Upper lobe of left lung (tissue), 6 donors: Measurements from ENCODE around the gene ZNF764. TPM values are rescaled to one million over a fixed set of nuclear protein-coding genes. Genes with fewer than 3 reads are reported as not detected.
"Not testable (repeated sequence)": the region's sequence is repeated elsewhere in the genome, so short reads cannot be mapped to it uniquely, and the experiment has no call there.

Experiments
- ATAC-seq, 2 donors: fragments of 200-7000 bp; cut with Tn5 transposase; one replicate each; pipeline ENCODE4 v1.9.1; 2022; ENCODE audit warnings: mild to moderate bottlenecking in 2 of 2, moderate library complexity in 2 of 2; ENCODE audit not compliant: low FRiP score in 2 of 2
- DNase-seq, 2 donors: peaks; one replicate each; pipeline ENCODE4 v3.0.0-alpha.2; 2019 to 2020
- H3K27ac ChIP-seq, 4 donors: fragments of 200-600 bp; sonication (generic); one replicate each; pipeline ENCODE4 v1.5.1; 2016 to 2019
- H3K27me3 ChIP-seq, 4 donors: fragments of 200-600 bp; sonication (generic); one replicate each; pipeline ENCODE4 v1.5.1; 2017 to 2019
- H3K36me3 ChIP-seq, 4 donors: fragments of 200-600 bp; sonication (generic); one replicate each; pipeline ENCODE4 v1.5.1; 2016 to 2019
- H3K4me1 ChIP-seq, 4 donors: fragments of 200-600 bp; sonication (generic); one replicate each; pipeline ENCODE4 v1.5.1; 2018 to 2019
- H3K4me3 ChIP-seq, 4 donors: fragments of 200-600 bp; sonication (generic); one replicate each; pipeline ENCODE4 v1.5.1; 2017 to 2019; ENCODE audit warnings: mild to moderate bottlenecking in 2 of 4, moderate library complexity in 1 of 4
- H3K9me3 ChIP-seq, 4 donors: fragments of 200-600 bp; sonication (generic); one replicate each; pipeline ENCODE4 v1.5.1; 2018 to 2019
- EP300 ChIP-seq, 4 donors: sonication (generic); formaldehyde crosslinking; IDR thresholded peaks; one replicate each; pipeline ENCODE4 v1.5.1; 2017; ENCODE audit warnings: antibody characterized with exemption in 4 of 4, control low read depth in 2 of 4
- POLR2A ChIP-seq, 4 donors: fragments of 450-650 bp; IDR thresholded peaks; one replicate each; pipeline ENCODE4 v1.5.1; 2016 to 2017; ENCODE audit warnings: antibody characterized with exemption in 4 of 4, mild to moderate bottlenecking in 2 of 4
- POLR2AphosphoS5 ChIP-seq, 2 donors: sonication (generic); formaldehyde crosslinking; IDR thresholded peaks; one replicate each; pipeline ENCODE4 v1.5.1; 2017; ENCODE audit warnings: antibody characterized with exemption in 2 of 2
- WGBS, 2 donors: methylation state at CpG; one replicate each; pipeline ENCODE4 v1.1.5; 2017 to 2018; 5-methylcytosine and 5-hydroxymethylcytosine counted together
- total RNA-seq, 6 donors: library from RNA; depleted of rRNA in 4 of 6; stranded (reverse); fragments of >200 nt in 4 of 6; gene quantifications; one replicate each; pipeline versions ENCODE4 v1.1.0 to v1.2.1, GENCODE V29; 2016 to 2021
- TF ChIP-seq, protein P1 (sequence below), 6 experiments: fragments of 450-650 bp in 4 of 6; fragments of 200-600 bp in 2 of 6; sonication (generic) in 2 of 6; IDR thresholded peaks; one replicate each; pipeline ENCODE4 v1.5.1; 2016 to 2019; ENCODE audit warnings: antibody characterized with exemption in 6 of 6
- donor health status: DM: no; HTN: no; CAD: no; lungs with moderate emphysema.
- donor health status: DM: no; HTN: yes; CAD: no; lungs with severe emphysema.

Gene ZNF764
- total RNA-seq, 6 donors from 2014 or later = 7.6 to 18.9 (median 10.6) TPM

DNA sequence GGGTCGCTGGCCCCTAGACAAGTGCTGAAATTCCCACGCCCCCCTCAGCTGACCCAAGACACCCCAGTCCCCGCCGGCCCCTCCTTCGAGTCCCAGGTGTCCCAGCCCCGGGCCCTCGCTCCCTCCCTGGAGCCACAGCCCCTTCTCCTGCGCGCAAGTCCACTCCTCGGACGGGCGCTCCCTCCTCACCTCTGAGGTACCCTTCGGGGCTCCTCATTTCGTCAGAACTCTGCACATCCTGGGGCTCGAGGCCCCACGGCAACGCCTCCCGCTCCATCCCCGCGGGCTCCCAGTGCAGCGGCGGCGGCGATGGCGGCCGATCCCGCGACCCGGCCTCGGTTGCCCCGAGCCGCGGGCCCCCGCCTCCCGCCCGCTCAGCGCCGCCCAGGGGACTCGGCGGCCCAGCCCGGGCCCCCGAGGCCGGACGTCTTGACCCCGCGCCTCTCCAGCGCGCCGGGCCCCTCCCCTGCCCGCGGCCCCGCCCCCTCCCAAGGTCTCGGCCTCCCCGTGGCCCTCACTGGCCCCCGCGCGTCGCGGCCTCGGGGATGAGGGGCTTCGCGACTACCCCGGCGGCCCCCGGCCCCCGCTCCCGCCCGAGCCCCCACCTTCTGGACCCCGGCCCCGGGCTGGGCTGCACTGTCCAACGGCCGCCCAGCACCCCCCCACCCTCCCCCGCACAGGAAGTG, 31.9 kb downstream of the ZNF764 start, which contains the start of gene ZNF768:
TSS of gene ZNF768 (minus strand) at position 430 of the 686 bp plus-strand sequence. CDS start at position 277, 153 bp downstream.
- peaks cover 0 to 22% (median 8%) of the 10 kb centered on the region in 4 donors for H3K36me3 ChIP-seq
- 0 to 1% methylated on average over 1 to 18 of the region's 73 CpGs for WGBS, 2 donors
- DNase-seq = peak in 1 of 2 donors; percentile 52
- no peaks in the 10 kb centered on the region for H3K9me3 ChIP-seq
- peak within 1 kb of the TSS; percentile 96 to 99 (median 98) for H3K27ac ChIP-seq
- no peaks in the 10 kb centered on the region for H3K27me3 ChIP-seq
- peak in 1 of 2 donors; percentile 67 for ATAC-seq
- peaks cover 11 to 45% (median 23%) of the 10 kb centered on the region in 4 donors for H3K4me1 ChIP-seq
- peak within 1 kb of the TSS; percentile 54 to 93 (median 84) for H3K4me3 ChIP-seq
- TF ChIP-seq, protein P1, sequence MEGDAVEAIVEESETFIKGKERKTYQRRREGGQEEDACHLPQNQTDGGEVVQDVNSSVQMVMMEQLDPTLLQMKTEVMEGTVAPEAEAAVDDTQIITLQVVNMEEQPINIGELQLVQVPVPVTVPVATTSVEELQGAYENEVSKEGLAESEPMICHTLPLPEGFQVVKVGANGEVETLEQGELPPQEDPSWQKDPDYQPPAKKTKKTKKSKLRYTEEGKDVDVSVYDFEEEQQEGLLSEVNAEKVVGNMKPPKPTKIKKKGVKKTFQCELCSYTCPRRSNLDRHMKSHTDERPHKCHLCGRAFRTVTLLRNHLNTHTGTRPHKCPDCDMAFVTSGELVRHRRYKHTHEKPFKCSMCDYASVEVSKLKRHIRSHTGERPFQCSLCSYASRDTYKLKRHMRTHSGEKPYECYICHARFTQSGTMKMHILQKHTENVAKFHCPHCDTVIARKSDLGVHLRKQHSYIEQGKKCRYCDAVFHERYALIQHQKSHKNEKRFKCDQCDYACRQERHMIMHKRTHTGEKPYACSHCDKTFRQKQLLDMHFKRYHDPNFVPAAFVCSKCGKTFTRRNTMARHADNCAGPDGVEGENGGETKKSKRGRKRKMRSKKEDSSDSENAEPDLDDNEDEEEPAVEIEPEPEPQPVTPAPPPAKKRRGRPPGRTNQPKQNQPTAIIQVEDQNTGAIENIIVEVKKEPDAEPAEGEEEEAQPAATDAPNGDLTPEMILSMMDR (IDR thresholded peaks at IDR 0.05) = no peak
- peak in 1 of 4 donors; percentile 1 for TF ChIP-seq POLR2A (IDR thresholded peaks at IDR 0.05)

DNA sequence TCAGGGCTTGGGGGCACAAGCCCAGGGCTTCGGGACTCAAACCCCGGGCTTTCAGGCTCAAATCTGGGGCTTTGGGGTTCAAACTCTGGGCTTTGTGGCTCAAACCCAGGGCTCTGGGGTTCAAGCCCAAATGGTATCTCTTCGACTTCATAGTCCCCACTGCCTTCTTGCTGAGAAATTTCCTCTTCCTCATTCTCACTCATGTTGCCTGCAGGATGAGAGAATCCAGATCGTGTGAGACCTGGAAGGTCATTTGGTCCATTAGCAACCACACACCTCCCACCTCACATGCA, 32.4 kb downstream of the ZNF764 start:
- no peaks in the 10 kb centered on the region for H3K27me3 ChIP-seq
- no peaks in the 10 kb centered on the region for H3K9me3 ChIP-seq
- H3K4me1 ChIP-seq = peaks cover 11 to 45% (median 23%) of the 10 kb centered on the region in 4 donors
- peak overlapping the region; percentile 96 to 99 (median 98) for H3K27ac ChIP-seq
- WGBS, 2 donors = 52 to 59% methylated on average over 4 of the region's 4 CpGs
- no peak for ATAC-seq
- H3K4me3 ChIP-seq = peak overlapping the region; percentile 38 to 93 (median 84)
- TF ChIP-seq, protein P1 (IDR thresholded peaks at IDR 0.05) = no peak
- TF ChIP-seq POLR2A (IDR thresholded peaks at IDR 0.05) (no peak), EP300 (IDR thresholded peaks at IDR 0.05) (no peak), POLR2AphosphoS5 (IDR thresholded peaks at IDR 0.05) (no peak)
- H3K36me3 ChIP-seq = peaks cover 0 to 17% (median 8%) of the 10 kb centered on the region in 4 donors
- no peak for DNase-seq

DNA sequence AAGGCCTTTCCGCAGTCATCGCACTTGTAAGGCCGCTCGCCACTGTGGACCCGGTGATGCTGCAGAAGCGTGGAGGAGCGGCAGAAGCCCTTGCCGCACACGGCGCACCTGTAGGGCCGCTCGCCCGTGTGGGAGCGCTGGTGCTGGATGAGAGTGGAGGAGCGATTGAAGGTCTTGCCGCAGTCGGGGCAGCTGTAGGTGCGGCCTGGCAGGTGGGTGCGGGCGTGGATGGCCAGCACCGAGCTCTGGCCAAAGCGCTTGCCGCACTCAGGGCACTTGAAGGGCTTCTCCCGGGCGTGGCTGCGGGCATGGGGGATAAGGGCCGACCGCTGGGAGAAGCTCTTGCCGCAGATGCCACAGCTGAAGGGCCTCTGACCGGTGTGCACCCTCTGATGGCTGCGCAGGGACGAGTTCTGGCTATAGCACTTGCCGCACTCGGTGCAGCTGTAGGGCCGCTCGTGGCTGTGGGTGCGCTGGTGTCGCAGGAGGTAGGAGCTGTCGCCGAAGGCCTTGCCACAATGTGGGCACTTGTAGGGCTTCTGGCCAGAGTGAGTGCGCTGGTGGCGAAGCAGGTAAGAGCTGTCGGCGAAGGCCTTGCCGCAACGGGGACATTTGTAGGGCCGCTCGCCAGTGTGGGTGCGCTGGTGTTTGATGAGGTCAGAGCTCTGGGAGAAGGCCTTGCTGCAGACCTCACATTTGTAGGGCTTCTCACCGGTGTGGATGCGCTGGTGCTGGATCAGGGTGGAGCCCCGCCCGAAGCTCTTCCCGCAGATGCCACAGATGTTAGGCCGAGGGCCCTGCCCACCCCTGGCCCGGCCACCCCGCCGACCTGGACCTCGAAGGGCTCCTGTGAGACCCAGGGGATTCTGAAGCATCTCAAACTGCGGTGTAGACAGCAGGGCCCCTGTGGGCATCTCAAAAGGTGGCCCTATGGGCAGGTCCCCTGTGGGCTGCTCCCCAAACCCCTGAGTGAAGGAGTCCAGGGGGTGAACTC, 33.3 kb downstream of the ZNF764 start:
- TF ChIP-seq, protein P1 (IDR thresholded peaks at IDR 0.05) = no peak
- TF ChIP-seq POLR2A (IDR thresholded peaks at IDR 0.05) = no peak
- no peak for TF ChIP-seq EP300 (IDR thresholded peaks at IDR 0.05)
- TF ChIP-seq POLR2AphosphoS5 (IDR thresholded peaks at IDR 0.05) = no peak
- H3K9me3 ChIP-seq = no peaks in the 10 kb centered on the region
- peaks cover 11 to 40% (median 21%) of the 10 kb centered on the region in 4 donors for H3K4me1 ChIP-seq
- WGBS, 2 donors = 92 to 97% methylated on average over 5 to 52 of the region's 60 CpGs
- ATAC-seq (no peak), DNase-seq (peak in 1 of 2 donors; percentile 84)
- peaks cover 0 to 12% (median 8%) of the 10 kb centered on the region in 4 donors for H3K36me3 ChIP-seq
- no peaks in the 10 kb centered on the region for H3K27me3 ChIP-seq
- no peak overlapping the region for H3K27ac ChIP-seq
- no peak overlapping the region for H3K4me3 ChIP-seq

DNA sequence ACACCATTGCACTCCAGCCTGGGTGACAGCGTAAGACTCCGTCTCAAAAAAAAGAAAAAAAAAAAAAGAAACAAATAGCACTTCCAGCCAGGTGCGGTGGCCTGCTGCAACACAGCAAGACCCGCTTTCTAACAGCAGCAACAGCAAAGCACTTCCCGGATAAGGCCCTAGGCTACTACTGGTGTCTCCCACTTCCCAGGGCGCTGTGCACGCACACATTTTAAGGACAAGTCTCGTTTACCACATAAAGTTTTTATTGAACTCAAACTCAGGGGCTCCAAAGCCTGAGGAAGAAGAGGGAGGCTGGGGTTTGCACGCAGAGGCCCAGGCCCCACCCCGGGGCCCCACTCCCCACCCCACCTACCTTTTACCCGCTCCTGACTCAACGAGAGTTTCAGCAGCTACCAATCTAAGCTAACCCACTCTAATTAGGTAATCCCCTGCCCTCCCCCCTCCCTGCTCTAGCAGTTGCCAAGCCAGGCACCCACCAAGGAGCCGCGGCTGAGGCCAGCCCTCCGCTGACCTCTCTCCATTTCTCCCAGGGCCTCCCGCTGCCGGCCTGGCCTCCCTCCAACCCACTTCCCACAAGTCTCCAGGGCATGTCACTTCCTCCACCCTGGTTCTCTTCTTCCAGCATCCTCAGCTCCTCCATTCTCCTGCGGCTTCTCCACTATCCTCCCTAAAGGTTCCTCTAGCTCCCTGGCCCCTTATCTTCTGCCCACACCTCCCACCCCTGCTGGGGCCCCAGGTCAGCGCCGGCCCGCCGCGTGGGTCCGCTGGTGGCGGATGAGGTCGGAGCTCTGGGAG, 34.2 kb downstream of the ZNF764 start:
- DNase-seq (no peak), ATAC-seq (no peak)
- no peak overlapping the region for H3K4me3 ChIP-seq
- H3K27ac ChIP-seq = no peak overlapping the region
- H3K27me3 ChIP-seq = no peaks in the 10 kb centered on the region
- H3K9me3 ChIP-seq = no peaks in the 10 kb centered on the region
- H3K36me3 ChIP-seq = peaks cover 0 to 16% (median 9%) of the 10 kb centered on the region in 4 donors
- peak in 1 of 4 donors; percentile 5 for TF ChIP-seq POLR2A (IDR thresholded peaks at IDR 0.05)
- TF ChIP-seq, protein P1 (IDR thresholded peaks at IDR 0.05) = no peak
- no peak for TF ChIP-seq EP300 (IDR thresholded peaks at IDR 0.05)
- TF ChIP-seq POLR2AphosphoS5 (IDR thresholded peaks at IDR 0.05) = no peak
- 80% methylated on average over 26 of the region's 26 CpGs for WGBS, 2 donors
- peaks cover 11 to 40% (median 21%) of the 10 kb centered on the region in 4 donors for H3K4me1 ChIP-seq

DNA sequence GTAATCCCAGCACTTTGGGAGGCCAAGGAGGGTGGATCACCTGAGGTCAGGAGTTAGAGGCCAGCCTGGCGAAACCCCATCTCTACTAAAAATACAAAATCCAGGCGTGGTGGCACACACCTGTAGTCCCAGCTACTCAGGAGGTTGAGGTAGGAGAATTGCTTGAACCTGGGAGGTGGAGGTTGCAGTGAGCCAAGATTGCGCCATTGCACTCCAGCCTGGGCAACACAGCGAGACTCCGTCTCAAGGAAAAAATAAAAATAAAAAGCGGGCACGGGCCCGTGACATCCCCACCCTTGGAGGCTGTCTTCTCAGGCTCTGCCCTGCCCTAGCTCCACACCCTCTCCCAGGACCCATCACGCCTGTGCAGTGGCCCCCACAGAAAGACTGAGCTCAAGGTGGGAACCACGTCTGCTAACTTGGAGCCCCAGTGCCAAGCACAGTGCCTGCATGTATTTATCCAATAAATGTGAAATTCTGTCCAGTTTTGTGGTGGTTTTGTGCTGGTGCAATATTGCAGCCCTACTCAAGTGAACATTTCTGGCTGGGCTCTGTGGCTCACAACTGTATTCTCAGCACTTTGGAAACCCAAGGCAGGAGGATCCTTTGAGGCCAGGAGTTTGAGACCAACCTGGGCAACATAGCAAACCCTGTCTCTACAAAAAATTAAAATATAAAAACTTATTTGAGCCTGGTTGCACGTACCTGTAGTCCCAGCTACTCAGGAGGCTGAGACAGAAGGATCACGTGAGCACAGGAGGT, 35.3 kb downstream of the ZNF764 start:
- not testable (repeated sequence) for H3K4me3 ChIP-seq, DNase-seq, ATAC-seq, H3K27me3 ChIP-seq, H3K27ac ChIP-seq, H3K9me3 ChIP-seq
- Histone ChIP-seq H3K36me3 (peaks cover 0 to 26% (median 11%) of the 10 kb centered on the region in 4 donors), H3K4me1 (peaks cover 8 to 29% (median 13%) of the 10 kb centered on the region in 4 donors)
- WGBS, 2 donors = 88% methylated on average over 12 of the region's 12 CpGs
